GM21390 (cell line): Measurements from ENCODE around the gene ANGPTL5.
"Not testable (repeated sequence)": the region's sequence is repeated elsewhere in the genome, so short reads cannot be mapped to it uniquely, and the experiment has no call there.

ENCODE experiments used
- ATAC-seq: cut with Tn5 transposase; IDR thresholded peaks from one replicate; pipeline ENCODE4 v1.9.1; 2021; ENCODE audit not compliant: unreplicated experiment

Gene ANGPTL5

DNA sequence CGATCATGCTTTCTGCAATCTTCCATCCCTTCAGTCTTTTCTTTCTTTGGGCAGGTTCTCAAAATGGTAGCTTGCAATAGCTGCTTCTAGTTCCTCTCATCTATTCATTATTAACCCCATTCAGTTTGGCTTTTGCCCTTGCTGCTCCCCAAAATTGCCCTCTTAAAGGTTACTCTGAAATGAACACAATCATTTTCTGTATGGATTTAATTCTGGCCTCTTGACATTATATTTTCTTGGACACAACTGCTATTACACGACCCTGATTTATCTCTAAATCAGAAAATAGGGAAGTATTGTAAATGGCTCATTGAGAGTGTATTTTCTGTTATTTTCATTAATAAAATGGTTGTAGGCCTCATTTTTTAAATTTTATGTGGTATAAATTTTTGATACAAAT is at the start of gene ANGPTL5:
ANGPTL5 (minus strand) TSS at position 101 of the 400 bp plus-strand sequence. CDS start 8,613 bp downstream, outside the sequence.
- no peak for ATAC-seq

GRCh38 chr11:101964200-101964599 is 47.9 kb upstream of the ANGPTL5 start:
- ATAC-seq: not testable (repeated sequence)

DNA sequence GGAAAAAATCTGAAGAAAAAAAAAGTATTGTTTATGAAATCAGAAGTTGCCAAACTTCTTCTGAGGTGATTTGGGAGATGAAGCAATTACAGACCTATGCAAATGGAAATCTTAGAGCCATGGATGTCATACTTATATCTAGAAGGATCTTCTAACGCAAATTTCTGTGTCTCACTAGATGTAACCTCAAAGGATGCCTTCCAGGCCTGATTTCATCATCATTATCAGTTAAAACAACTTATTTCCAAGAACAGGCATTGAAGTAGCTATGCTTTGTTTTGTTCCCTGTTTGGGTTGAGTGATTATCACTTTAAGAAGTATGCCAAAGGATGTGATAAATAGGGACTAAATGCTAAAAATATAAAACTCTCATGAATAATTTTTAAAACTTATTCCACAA is 43.9 kb upstream of the ANGPTL5 start:
- no peak for ATAC-seq

DNA sequence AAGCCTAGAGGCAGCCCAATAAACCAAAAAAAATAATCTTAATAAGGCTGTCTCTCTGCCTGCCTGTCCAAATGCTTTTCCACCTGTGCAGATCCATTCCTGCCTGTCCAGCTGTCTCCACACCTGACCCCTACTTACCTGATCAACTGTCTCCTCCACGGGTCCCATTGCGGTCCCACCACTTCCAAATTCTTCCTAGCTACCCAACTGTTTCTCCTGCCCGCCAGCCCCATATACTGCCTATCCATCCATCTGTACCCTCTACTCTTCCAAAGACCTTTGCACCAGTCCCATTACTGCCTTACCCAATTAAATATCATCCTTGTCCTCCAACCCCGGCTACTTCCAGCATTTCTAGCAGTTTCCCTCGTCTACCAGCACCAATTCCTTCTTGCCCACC is 39.4 kb upstream of the ANGPTL5 start:
- ATAC-seq: no peak

GRCh38 chr11:101955278-101955677 is 39.0 kb upstream of the ANGPTL5 start:
- no peak for ATAC-seq

DNA sequence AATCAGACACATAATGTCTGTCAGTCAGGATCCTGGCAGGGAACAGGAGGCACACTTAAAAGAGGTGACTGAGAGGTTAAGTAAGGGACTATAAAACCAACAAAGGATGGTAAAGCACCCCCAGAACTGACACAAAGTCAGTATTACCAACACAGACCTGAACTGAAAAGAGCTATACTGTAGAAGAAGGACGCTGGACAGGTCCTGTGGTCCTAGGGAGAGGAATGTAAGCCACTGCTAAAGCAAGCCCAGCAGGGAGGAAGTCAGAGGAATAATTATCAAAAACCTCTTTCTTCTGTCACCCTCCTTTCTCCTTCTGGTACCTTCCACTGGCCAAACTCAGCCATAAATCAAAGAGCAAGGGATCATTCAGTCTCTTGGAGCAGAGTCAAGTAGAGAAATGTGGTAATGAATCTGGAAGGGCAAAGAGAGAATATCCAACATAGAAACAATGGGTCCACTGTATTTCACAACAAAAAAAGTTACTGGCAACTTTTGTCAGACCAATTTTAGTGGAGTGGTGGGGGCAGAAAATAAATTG is 33.4 kb upstream of the ANGPTL5 start:
- no peak for ATAC-seq

DNA sequence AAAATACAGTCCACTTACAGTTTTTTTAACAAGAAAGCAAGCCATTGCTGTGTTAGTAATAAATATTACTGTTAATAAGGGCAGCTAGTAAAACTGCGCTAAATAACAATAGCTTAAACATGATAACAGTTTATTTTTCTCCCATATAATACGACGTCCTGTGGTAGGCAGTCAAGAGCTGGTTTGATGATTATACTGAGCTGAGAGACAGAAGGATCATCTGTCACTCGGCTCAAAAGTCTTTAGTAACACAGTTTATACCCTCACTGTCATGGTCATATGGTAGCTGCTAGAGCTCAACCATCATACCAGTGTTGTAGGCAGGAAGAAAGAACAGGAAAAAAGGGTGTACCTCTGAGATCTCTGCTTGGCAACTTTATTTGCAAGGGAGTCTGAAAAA is 29.1 kb upstream of the ANGPTL5 start:
- no peak for ATAC-seq

DNA sequence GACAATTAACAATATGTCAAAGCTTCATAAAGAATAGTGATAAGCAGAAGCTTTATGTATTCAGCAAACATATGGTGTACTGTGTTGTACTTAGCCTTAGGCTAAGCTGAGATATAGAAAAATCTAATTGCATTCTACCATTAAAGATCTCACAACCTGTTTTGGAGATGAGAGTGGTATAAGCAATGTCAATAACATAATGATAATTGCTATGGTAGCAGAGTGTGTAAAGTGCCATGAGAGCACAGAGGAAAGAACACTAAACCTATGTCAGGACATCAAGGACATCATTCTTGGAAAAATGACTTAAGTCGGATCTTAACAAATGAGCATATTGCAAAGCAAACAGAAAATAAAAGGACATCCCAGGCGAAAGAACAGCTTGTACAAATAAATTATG is 28.6 kb upstream of the ANGPTL5 start:
- no peak for ATAC-seq

- no peak for ATAC-seq
These were observed 24.7 kb upstream of the ANGPTL5 start for GRCh38 chr11:101940901-101941520.

DNA sequence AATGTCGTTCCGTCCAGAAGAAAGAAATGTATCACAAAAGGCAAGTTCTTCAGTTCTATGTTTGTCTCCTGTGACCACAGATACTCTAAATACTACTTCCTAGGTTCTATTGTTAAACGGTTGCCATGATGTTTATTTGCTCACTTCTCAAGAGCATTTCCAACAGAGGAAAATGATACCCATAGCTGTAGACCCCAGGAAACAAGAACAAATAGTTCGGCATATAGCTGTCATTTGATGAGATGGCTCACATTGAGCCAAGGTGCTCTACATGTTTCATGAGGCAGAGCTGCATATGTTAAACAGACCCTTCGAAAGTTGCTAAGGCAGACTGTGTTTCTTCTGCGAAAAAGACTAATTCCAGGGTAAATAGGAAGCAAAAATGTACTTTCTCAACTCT is 15.4 kb upstream of the ANGPTL5 start:
- ATAC-seq: no peak

DNA sequence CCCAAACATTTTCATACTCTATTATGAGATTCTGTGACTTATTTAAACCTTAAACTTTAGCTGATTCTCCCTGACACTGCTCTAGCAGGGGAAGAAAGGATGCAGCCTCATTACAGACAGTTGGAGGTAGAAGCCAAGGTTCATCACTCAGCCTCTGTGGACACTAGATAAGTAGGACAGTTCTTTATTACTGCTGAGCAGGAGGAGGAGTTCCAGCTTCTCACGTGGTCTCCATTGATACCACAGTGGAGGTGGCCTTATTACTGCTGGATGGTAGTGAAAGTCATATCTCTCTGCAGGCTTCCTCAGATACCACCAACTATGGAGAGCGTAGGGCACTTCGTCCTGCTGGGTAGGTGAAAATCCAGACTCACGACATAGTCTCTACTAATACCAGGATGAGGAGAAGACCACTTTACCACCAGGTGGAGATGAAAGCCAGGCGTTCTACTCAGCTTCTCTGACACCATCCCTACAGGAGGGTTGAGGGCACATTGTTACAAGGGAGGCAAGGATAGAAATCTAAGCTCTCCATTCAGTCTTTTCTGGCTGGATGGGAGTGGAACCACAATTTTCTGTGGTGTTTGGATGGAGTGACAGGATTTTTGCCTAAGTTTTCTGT is 13.1 kb upstream of the ANGPTL5 start:
- no peak for ATAC-seq

- no peak for ATAC-seq
These were observed 7.2 kb upstream of the ANGPTL5 start for GRCh38 chr11:101923554-101923953.

DNA sequence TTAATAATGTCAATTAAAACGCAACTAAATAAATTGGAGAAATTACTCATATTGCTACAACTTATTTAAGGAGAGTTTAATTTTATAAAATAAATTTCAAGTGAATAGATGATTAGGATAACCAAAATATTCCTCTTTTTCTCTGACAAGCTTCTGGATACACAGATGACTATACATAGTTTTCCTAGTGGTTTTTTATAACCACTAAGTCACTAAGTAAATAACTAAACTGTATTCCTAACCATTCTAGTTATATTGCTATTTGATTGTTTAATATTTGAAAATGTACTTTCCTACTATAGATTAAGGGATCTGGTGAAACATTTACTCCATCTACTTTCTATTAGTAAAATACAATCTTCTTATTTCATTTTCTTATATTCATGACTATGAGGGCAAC is 4.7 kb upstream of the ANGPTL5 start:
- ATAC-seq: no peak

DNA sequence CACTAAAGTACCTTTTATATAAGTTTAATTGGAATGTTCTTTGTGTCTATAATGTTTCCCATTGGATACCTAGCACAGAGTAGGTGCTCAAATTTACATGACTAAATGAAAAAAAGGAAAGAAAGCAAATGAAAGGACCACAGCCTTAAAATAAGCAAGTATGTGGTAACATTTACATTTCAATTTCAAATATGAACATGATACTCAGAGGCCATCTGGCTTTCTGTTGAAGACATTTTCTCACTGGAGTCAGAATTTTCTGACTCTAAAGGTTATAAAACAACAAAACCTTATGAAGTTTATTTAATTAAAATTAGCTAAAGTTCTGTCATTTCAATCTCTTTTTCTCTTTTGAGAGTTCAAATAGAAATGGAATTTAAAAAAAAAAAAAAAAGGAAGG is 904 bp upstream of the ANGPTL5 start:
- no peak for ATAC-seq

DNA sequence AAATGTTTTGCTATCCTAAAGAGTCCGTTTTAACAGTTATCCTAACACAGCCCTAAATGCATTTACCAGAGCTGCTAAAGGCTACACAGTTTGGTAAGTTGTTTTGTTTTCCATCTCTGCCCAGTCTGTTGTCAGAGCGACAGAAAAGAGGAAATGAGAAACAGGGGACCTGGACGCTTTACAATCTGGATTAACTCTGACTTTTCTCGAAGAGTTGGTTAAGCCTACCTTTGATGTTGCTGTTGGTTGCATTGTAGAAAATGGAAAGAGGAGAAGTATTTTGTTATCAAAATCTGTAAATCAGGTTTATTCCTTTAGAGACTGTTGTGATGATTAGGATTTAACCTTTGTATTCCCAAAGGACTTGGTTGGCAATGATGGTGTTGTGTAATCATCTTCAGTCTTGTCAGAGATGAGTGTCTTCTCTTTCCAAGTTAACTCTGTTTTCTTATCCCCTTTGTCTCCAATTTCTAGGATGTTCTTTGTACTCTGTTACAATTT is 481 bp downstream of the ANGPTL5 start:
- peak; percentile 37 for ATAC-seq

DNA sequence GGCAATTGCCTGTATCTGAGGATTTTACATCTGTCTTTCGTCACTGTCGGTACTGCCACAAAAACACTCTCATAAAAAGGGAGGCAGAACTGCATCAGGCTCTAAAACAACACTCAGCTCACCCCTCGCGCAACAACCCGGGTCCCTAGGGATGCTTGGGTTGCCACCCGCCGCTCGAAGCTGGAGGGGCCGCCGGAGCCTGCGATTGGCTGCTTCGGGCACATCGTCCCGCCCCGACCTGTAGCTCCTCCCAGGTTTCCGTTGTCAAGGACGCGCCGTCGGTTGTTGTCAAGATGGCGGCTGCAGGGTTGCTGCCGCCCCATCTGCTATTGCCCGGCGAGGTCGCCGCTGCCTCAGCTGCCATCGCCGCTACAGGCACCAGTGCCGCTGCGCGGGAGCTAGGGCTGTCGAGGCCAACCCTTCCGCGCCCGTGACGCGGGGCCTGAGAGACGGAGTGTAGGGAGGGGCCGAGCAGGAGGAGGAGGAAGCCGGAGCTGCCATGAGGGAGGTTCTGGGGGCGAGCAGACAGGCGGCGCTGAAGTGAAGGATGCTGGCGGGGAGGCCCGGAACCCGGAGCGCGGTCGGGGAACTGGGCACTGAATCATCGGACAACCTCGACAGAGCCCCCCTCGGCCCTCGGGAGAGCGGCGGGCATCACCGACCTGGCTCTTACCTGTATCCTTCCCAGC is 1.4 kb downstream of the ANGPTL5 start, which contains the start of gene CEP126:
CEP126 (plus strand) TSS at position 273 of the 689 bp plus-strand sequence; CDS start at position 548, 275 bp downstream.
- ATAC-seq: peak; percentile 100

- ATAC-seq: no peak
These were observed 2.0 kb downstream of the ANGPTL5 start for GRCh38 chr11:101914341-101914737.

GRCh38 chr11:101913656-101914055 is 2.7 kb downstream of the ANGPTL5 start:
- no peak for ATAC-seq

DNA sequence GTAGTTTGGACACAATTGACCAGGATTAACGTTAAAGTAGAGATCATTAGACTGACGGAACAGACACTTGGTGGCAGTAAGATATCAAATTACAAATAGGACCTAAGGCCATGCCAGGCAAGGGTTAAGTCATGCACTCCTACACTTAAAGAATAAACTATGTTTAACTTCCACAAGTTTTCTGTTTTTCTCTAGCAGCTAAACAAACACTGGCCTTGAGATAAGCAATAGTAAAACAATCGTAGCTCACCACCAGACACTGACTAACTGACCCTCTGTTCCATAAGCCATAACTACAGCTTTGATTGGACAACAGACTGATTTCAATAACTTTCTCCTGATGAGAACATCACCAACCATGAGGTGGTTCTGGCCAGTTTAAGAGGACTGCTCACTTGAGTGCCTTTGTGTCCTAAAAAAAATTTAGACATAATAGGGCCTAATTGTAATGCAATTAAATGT is 3.5 kb downstream of the ANGPTL5 start:
- no peak for ATAC-seq

DNA sequence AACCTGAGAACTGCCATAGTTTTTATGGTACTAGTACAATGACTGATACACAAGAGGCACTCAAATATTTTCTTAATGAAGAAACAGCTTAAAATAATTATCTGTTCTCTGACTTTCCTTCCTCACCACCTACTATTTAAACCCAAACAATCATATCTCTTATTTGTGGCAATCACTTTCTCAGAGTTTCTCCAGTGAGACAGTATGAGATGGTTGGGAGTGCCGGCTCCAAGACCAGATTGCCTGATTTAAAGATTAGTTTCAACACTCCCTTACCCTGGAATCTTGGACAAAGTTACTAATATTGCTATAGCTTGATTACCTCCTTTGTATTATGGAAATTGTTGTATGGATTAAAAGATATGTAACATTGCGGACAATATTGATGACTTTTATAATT is 7.2 kb downstream of the ANGPTL5 start:
- no peak for ATAC-seq

- ATAC-seq: no peak
These were observed 8.5 kb downstream of the ANGPTL5 start for GRCh38 chr11:101907815-101908214.

DNA sequence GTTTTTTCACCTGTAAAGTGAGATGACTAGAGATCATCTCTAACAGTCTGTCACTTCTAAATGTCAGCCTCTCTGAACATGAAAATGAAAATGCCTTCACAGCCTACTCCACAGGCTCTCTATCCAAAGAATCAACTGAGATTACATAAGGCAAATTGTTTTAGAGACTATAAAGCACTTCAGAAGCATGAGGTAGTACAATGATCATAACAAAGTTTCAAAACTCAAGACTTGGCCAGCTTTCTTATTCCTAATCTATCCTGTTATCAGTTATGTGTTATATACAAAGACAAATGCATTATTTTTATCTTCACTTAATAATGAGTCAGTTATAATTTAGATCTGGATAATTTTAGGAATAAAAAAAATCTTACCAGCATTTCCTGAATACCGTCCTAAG is 21.8 kb downstream of the ANGPTL5 start:
- no peak for ATAC-seq
